OCI-LY3 (cell line): ENCODE results near the gene DOK3.

Source experiments
- EZH2phosphoT487 ChIP-seq: fragments of 200-600 bp; shearing (Covaris generic); IDR thresholded peaks from 2 replicates; pipeline ENCODE4 v1.6.1; 2018; ENCODE audit warnings: antibody characterized with exemption, mixed run types, low read depth
- TF ChIP-seq, protein P1 (sequence below): fragments of 200-600, 300-600 bp; sonication (generic); IDR thresholded peaks from 2 replicates; pipeline ENCODE4 v1.5.1; 2014; ENCODE audit warnings: antibody characterized with exemption, low read length, low read depth

DNA sequence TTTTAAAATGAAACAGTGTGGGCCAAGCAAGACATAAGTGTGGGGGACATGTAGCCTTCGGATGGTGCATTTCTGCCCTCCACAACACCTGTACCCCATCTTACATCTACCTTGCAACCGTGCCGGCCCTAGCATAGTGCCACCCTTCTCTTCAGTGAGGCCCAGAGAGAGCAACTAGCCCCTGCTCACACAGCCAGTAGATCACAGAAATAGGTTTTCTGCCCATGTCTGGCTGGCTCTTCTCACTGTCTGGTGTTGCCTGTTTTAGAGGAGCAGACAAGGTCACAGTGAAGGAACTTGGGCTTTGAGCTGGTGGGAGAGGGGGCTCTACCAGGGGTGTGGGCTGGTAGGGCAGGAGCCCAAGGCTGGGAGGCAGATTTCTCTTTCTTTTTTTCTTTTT is 23.4 kb downstream of the DOK3 start:
- TF ChIP-seq, protein P1, sequence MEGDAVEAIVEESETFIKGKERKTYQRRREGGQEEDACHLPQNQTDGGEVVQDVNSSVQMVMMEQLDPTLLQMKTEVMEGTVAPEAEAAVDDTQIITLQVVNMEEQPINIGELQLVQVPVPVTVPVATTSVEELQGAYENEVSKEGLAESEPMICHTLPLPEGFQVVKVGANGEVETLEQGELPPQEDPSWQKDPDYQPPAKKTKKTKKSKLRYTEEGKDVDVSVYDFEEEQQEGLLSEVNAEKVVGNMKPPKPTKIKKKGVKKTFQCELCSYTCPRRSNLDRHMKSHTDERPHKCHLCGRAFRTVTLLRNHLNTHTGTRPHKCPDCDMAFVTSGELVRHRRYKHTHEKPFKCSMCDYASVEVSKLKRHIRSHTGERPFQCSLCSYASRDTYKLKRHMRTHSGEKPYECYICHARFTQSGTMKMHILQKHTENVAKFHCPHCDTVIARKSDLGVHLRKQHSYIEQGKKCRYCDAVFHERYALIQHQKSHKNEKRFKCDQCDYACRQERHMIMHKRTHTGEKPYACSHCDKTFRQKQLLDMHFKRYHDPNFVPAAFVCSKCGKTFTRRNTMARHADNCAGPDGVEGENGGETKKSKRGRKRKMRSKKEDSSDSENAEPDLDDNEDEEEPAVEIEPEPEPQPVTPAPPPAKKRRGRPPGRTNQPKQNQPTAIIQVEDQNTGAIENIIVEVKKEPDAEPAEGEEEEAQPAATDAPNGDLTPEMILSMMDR: no peak
- no peak for TF ChIP-seq EZH2phosphoT487
